Esophagus squamous epithelium (tissue), 5 donors: ENCODE measurements around the gene PARD3. TPM values are rescaled to one million over a fixed set of nuclear protein-coding genes. Genes with fewer than 3 reads are reported as not detected.
A peak's percentile ranks its signal among the peaks of the same experiment; 100 is the strongest.

Experiments used
- DNase-seq: peaks from one replicate; lab custom pipeline; 2025; lab: John Stamatoyannopoulos, UW
- H3K27ac ChIP-seq, 4 donors: fragments of 200-600 bp; sonication (generic); one replicate each; pipeline ENCODE4 v1.5.1; 2016 to 2019; ENCODE audit warnings: mild to moderate bottlenecking in 1 of 4
- H3K27me3 ChIP-seq, 4 donors: fragments of 200-600 bp; sonication (generic); 1 replicate in 3 of 4; 2 replicates in 1 of 4; pipeline versions ENCODE4 v1.5.1 to v1.6.0; 2017 to 2021; ENCODE audit warnings: antibody characterized with exemption in 1 of 4
- H3K36me3 ChIP-seq, 3 donors: fragments of 200-600 bp; sonication (generic); one replicate each; pipeline ENCODE4 v1.5.1; 2016 to 2019
- H3K4me1 ChIP-seq, 3 donors: fragments of 200-600 bp; sonication (generic); one replicate each; pipeline ENCODE4 v1.5.1; 2017 to 2019
- H3K4me3 ChIP-seq, 4 donors: fragments of 200-600 bp; sonication (generic); 1 replicate in 3 of 4; 2 replicates in 1 of 4; pipeline ENCODE4 v1.5.1; 2016 to 2019; ENCODE audit warnings: mild to moderate bottlenecking in 2 of 4, moderate library complexity in 1 of 4
- H3K9me3 ChIP-seq, 3 donors: fragments of 200-600 bp; sonication (generic); one replicate each; pipeline ENCODE4 v1.5.1; 2016 to 2019
- POLR2A ChIP-seq, 4 donors: fragments of 450-650 bp; IDR thresholded peaks; one replicate each; pipeline ENCODE4 v1.6.1; 2017; ENCODE audit warnings: antibody characterized with exemption in 4 of 4, mild to moderate bottlenecking in 4 of 4, moderate library complexity in 3 of 4
- WGBS, 2 donors: methylation state at CpG; one replicate each; pipeline ENCODE4 v1.1.5; 2018; 5-methylcytosine and 5-hydroxymethylcytosine counted together
- intact Hi-C: fragments of 100-400 bp; cut with DNase I; formaldehyde crosslinking; loops from one replicate; pipeline ENCODE4 v1.15.0; 2022
- total RNA-seq, 4 donors: library from RNA; depleted of rRNA; stranded (reverse); fragments of >200 nt; gene quantifications; one replicate each; pipeline ENCODE4 v1.1.0, GENCODE V29; 2016
- TF ChIP-seq, protein P1 (sequence below), 6 experiments: fragments of 450-650 bp in 4 of 6; fragments of 200-600 bp in 2 of 6; sonication (generic) in 2 of 6; IDR thresholded peaks; one replicate each; pipeline ENCODE4 v1.5.1; 2016 to 2019; ENCODE audit warnings: antibody characterized with exemption in 6 of 6, mild to moderate bottlenecking in 4 of 6, moderate library complexity in 4 of 6
- donor health status: DM: yes; HTN: yes; CAD: no.

Gene PARD3
- total RNA-seq, 4 donors from 2014 or later: 57.3 to 114 (median 81.7) TPM

DNA sequence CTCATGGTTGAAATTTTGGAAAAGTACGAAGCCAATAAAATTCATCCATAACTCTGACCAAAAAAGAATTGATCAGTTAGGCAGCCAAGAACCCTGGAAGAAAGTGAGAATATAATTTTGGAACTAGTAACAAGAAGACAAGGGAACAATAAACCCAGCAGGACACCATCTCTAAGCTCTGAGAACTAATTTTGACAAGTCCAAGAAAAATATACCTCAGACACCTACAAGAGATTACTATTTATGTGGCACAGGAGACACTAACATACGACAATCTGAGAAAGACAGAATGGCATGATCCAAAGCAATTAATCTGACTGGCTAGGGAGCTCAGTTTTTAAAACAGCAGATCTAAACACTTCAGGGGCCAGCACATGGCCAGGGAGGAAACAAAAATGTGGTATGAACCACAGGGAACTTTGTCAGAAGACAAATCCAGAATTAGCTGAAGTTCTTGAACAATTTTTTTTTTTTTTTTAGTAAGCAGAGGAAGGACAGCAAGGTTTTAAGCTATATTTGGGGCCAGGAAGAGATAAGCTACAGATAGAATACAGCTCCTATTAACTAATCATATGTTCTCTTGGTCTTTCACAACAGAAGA lies 38.9 kb downstream of the PARD3 start:
- intact Hi-C loops: no loop called here
- Histone ChIP-seq H3K4me1 (peaks cover 5 to 90% (median 31%) of the 10 kb centered on the region in 3 donors), H3K4me3 (no peak overlapping the region), H3K27me3 (no peaks in the 10 kb centered on the region), H3K27ac (peak overlapping the region in 2 of 4 donors; percentile 1 to 6), H3K36me3 (no peaks in the 10 kb centered on the region), H3K9me3 (no peaks in the 10 kb centered on the region)
- WGBS, 2 donors: 66 to 89% methylated on average over 2 of the region's 2 CpGs
- DNase-seq: no peak
- TF ChIP-seq, protein P1, sequence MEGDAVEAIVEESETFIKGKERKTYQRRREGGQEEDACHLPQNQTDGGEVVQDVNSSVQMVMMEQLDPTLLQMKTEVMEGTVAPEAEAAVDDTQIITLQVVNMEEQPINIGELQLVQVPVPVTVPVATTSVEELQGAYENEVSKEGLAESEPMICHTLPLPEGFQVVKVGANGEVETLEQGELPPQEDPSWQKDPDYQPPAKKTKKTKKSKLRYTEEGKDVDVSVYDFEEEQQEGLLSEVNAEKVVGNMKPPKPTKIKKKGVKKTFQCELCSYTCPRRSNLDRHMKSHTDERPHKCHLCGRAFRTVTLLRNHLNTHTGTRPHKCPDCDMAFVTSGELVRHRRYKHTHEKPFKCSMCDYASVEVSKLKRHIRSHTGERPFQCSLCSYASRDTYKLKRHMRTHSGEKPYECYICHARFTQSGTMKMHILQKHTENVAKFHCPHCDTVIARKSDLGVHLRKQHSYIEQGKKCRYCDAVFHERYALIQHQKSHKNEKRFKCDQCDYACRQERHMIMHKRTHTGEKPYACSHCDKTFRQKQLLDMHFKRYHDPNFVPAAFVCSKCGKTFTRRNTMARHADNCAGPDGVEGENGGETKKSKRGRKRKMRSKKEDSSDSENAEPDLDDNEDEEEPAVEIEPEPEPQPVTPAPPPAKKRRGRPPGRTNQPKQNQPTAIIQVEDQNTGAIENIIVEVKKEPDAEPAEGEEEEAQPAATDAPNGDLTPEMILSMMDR (IDR thresholded peaks at IDR 0.05): no peak
- no peak for TF ChIP-seq POLR2A (IDR thresholded peaks at IDR 0.05)

DNA sequence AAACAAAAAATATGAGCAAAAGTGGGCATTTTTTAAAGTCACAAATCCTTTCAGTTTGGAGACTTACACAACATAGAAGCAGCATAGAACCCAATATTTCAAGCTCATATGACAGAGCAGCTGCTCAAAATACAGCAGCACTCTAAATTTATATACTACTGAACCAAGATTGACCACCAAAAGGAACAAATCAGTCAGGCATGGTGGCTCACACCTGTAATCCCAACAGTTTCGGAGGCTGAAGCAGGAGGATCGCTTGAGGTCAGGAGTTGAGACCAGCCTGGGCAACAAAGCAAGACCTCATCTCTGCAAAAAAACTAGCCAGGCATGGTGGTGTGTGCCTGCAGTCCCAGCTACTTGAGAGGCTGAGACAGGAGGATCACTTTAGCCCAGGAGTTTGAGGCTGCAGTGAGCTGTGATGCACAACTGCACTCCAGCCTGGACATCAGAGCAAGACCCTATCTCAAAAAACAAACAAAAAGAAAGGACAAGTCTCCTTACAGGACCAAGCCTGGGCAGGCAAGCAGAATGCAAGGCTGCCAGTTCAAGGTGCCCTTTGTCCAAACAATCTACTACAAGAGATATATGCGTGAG lies 40.0 kb downstream of the PARD3 start:
- intact Hi-C loops: no loop called here
- 87 to 95% methylated on average over 3 of the region's 3 CpGs for WGBS, 2 donors
- no peak for TF ChIP-seq POLR2A (IDR thresholded peaks at IDR 0.05)
- TF ChIP-seq, protein P1 (IDR thresholded peaks at IDR 0.05): no peak

DNA sequence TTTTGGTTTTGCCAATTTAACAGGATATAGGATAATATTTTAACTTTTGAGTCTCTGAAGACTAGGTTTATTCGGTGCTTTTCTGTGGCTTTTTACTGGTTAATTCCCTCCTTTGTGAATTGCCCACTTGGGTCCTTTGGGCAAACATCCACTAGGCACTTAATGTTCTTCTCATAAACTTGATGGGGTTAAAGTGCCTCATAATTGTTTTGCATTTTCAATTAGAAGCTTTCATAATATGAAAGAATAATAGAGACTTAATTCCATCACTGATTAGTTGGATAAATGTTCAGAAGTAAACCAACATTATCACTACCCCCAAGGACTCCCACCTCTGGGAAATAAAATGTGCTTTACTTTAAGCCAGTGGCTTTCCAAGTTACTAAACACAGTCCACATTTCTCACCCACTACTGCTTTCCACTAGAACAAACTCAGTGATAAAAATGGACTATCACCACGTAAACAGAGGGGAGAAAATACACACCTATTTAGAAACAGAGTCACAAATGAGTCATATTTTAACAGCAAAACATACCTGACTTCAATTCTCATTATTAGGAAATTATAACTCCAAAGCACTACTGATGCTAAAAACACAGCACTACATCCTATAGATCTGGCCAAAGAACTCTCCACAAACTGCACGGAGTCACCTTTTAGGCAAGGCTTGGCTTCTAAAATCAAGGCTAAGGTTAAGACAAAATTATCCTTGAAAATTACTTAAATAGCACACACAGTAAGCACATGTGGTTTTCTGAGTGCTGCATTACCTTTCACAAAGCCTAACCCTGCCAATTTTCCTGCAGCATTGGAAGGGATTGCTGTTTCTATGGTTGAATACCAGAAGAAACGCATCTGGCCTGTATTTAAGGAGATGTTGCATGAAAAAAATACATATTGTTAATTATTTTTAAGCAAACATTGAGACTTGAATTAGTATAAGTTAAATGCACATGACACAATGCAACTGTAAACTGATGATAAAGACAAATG lies 41.2 kb downstream of the PARD3 start:
- Histone ChIP-seq H3K27me3 (no peaks in the 10 kb centered on the region), H3K27ac (peak overlapping the region in 2 of 4 donors; percentile 5 to 30), H3K36me3 (no peaks in the 10 kb centered on the region), H3K4me3 (no peak overlapping the region), H3K4me1 (peaks cover 5 to 92% (median 29%) of the 10 kb centered on the region in 3 donors), H3K9me3 (no peaks in the 10 kb centered on the region)
- 61 to 62% methylated on average over 4 of the region's 4 CpGs for WGBS, 2 donors
- TF ChIP-seq, protein P1 (IDR thresholded peaks at IDR 0.05): no peak
- TF ChIP-seq POLR2A (IDR thresholded peaks at IDR 0.05): no peak
- DNase-seq: no peak
- intact Hi-C loops: no loop called here

More for the DNA sequence above, 40.0 kb downstream of the PARD3 start:
- H3K4me1 ChIP-seq: peaks cover 0 to 90% (median 27%) of the 10 kb centered on the region in 3 donors
- H3K4me3 ChIP-seq: no peak overlapping the region
- H3K27ac ChIP-seq: no peak overlapping the region
- H3K9me3 ChIP-seq: no peaks in the 10 kb centered on the region
- no peak for DNase-seq
- no peaks in the 10 kb centered on the region for H3K36me3 ChIP-seq
- no peaks in the 10 kb centered on the region for H3K27me3 ChIP-seq

DNA sequence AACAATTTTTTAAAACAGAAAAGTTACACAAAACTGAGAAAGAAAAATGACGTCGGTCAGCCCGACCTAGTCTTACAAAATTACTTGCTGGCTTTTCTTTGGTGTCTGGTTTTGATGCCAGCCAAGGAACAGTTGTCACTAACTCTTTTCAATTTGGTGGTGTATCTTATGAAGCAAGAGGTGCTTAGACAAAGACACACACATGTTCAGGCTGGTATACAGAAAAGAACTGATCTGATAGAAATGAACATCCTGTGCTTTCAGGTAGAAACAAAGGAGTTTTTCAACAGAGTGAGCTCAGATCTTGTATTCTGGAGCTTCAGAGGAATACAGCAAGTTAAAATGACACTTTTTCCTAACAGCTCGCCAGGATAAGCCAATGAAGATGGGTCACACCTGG lies 43.6 kb downstream of the PARD3 start:
- Histone ChIP-seq H3K27me3 (no peaks in the 10 kb centered on the region), H3K27ac (peak overlapping the region; percentile 54 to 84 (median 65)), H3K4me1 (peaks cover 16 to 96% (median 28%) of the 10 kb centered on the region in 3 donors), H3K4me3 (no peak overlapping the region), H3K36me3 (no peaks in the 10 kb centered on the region), H3K9me3 (no peaks in the 10 kb centered on the region)
- DNase-seq: no peak
- intact Hi-C loops: no loop called here
- 31 to 45% methylated on average over 4 of the region's 4 CpGs for WGBS, 2 donors
- TF ChIP-seq, protein P1 (IDR thresholded peaks at IDR 0.05): no peak
- TF ChIP-seq POLR2A (IDR thresholded peaks at IDR 0.05): no peak
